GM19240 (cell line): ENCODE measurements around the gene PTGS1.
"Not testable (repeated sequence)": the region's sequence is repeated elsewhere in the genome, so short reads cannot be mapped to it uniquely, and the experiment has no call there.

ENCODE experiments used
- DNase-seq: peaks from one replicate; pipeline ENCODE4 v3.0.0; 2011; ENCODE audit warnings: low spot score; ENCODE audit not compliant: insufficient read length

PTGS1 gene

DNA sequence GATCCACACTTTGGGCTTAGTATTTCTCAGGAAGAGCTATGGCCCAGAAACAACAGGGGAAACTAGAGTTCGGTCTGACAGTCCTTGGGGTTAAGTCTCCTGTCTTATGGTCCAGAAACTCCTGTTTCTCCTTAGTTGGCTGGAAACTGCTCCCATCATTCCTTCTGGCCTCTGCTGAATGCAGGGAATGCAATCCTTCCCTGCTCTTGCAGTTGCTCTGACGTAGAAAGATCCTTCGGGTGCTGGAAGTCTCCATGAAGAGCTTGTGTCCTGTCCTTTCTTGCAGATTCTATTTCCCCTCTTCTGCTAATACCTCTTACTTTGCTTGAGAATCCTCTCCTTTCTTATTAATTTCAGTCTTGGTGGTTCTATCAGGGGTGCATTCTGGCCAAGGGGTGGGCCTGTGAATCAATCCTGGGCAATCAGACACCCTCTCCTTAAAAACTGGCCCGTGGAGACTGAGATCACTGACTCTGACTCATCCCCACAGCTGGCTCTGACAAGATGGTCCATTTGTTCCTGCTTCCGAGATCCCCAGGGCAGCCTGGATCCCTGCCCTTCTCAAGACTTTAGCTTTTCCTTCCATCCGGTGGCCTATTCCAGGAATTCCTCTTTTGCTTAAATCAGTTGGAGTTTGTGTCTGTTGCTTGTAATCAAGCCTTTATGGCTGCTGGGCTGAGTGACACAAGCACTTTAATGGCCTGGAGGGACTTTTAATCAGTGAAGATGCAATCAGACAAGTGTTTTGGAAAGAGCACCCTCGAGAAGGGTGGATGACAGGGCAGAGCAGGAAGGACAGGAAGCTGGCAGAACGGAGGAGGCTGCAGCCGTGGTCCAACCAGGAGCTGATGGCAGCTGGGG is 23.7 kb downstream of the PTGS1 start:
- DNase-seq: no peak

DNA sequence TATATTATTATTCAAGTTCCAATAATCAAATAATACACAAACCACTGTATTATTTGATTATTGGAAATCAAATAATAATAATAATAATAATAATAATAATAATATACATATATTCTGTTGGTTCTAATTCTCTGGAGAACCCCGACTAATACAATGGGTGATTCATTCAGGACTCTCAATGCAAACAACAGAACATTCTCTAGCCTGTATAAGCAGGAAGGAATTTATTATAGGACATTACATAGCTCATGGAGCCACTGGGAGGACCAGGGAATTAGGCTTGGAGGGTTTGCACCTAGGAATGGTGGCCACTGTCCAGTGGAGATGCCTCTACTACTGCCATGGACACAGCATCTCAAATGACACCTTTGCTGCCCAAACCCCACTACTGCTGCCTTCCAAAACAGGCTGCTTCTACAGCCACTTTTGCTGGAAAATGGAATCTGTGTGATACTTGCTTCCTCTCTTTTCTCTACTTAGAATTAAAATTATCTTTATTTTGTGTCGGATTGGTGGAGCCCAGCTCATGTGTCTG is 25.9 kb downstream of the PTGS1 start:
- no peak for DNase-seq

DNA sequence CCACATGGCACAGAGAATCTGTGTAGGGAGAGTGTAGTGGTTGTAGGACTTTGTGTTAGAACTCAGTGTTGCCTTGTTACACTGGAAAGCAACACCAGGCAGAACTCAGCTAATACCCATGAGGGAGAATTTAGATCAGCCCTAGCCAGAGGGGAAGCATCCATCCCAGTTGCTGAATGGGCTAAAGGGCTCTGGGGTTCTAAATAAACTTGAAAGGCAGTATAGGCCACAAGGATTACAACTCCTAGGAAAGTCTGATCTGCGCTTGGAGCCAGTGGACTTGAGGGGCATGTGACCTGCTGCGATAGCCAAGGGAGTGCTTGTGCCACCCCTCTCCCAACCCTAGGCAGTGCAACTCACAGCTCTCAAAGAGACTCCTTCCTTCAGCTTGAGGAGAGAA is 26.9 kb downstream of the PTGS1 start:
- DNase-seq: no peak

DNA sequence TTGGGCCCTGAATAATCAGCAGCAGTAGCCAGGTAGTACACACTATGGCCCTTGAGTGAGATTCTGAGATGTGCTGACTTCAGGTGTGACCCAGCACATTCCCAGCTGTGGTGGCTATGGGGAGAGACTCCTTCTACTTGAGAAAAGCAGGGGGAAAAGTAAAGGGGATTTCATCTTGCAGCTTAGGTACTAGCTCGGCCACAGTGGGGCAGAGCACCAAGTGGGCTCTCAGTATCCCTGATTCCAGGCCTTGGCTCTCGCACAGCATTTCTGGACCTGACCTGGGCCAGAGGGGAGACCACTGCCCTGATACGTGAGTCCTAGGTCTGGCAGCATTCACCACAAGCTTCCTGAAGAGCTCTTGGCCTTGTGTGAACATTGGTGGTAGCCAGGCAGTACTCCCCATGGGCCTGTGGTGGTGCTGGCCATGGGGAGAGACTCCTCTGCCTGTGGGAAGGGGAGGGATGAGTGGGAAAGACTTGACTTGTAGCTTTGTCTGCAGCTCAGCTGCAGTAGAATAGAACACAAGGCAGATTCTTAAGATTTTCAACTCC is 27.6 kb downstream of the PTGS1 start:
- DNase-seq: no peak

DNA sequence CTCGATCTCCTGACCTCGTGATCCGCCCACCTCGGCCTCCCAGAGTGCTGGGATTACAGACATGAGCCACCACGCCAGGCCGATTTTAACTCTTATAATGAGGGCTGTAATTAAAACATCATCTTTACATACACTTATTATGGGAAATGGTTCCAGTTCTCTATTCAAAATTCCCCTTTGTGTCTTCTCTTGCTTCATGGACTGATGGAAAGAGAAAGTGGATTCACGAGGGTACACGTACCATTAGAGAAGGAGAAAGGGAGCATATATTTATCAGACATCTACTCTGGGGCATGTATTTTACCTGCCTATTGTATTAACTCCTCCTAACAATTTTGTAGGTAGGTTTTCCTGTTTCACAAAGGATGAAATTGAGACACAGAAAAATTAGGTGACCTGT is 31.1 kb downstream of the PTGS1 start:
- no peak for DNase-seq

DNA sequence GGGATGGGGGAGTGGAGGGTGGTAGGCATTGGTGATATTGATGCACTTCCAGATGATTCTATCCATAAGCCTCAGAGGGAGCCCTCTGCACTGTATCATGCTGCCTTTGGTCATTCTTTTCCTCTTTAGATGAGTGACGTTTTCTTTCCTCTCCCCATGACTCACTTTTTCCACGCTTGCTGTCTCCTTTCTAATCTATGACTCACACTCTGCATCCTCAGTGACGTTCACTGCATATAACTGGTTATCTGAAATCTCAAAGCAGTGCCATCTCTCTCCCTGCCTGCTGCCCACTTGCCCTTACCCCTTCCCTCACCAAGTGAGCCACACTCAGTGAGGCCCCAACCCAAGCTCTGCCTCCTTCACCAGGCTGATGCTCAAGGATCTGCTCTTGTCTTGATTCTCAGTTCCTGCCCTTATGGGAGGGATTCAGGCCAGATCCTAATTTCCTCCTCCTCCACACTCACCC is 31.6 kb downstream of the PTGS1 start:
- no peak for DNase-seq

DNA sequence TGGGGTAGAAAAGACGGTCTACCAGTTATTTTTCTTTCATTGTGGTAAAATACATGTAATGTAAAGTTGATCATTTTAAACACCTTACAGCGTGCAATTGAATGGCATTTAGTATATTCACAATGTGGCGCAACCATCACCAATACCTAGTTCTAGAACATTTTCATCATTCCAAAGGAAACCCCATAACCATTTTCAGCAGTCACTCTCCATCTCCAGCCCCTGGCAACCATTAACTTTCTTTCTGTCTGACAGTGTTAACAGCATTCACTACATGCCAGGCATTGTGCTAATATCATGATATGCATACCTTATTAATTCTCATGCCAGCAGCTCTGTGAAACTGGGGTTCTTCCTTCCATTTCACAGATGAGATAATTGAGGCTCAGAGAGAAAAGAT is 32.0 kb downstream of the PTGS1 start:
- DNase-seq: no peak

DNA sequence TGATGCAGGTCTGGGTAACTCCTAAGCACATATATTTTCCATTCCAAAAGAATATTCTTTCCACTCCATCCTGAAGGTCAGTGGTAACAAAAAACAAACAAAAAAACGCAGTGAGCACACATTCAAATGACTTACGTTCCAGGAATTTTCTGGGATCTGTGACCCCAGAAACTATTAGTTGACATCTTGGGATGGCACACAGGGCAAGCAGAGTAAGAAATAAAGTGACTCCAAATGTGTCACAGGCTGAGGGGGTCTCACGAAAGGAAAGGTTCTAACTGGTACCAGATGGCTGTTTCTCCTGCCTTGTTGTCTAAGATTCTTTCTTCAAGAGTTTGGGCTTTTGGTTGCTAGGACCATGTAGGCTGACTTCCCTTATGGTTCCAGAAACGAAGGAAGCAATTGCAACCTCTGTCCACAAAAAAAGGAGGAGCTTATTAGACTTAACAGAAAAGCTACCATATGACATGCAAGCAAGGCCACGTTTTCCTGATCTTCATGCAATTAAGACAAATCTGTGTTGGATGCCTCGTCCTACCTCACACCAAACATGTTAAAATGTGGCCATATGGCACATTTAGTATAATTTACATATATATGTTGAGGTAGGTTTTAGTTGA is 32.7 kb downstream of the PTGS1 start:
- no peak for DNase-seq

DNA sequence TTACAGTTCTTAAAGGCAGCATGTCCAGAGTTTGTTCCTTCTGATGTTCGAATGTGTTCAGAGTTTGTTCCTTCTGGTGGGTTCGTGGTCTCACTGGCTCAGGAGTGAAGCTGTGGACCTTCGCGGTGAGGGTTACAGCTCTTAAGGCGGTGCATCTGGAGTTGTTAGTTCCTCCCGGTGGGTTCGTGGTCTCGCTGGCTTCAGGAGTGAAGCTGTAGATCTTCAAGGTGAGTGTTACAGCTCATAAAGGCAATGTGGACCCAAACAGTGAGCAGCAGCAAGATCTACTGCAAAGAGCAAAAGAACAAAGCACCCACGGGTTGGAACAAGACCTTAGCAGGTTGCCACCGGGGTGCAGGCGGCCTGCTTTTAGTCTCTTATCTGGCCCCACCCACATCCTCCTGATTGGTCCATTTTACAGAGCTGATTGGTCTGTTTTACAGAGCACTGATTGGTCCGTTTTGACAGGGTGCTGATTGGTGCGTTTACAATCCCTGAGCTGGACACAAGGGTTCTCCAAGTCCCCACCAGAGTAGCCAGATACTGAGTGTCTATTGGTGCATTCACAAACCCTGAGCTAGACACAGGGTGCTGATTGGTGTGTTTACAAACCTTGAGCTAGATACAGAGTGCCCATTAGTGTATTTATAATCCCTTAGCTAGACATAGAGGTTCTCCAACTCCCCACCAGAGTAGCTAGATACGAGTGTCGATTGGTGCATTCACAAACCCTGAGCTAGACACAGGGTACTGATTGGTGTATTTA is 34.7 kb downstream of the PTGS1 start:
- DNase-seq: not testable (repeated sequence)

DNA sequence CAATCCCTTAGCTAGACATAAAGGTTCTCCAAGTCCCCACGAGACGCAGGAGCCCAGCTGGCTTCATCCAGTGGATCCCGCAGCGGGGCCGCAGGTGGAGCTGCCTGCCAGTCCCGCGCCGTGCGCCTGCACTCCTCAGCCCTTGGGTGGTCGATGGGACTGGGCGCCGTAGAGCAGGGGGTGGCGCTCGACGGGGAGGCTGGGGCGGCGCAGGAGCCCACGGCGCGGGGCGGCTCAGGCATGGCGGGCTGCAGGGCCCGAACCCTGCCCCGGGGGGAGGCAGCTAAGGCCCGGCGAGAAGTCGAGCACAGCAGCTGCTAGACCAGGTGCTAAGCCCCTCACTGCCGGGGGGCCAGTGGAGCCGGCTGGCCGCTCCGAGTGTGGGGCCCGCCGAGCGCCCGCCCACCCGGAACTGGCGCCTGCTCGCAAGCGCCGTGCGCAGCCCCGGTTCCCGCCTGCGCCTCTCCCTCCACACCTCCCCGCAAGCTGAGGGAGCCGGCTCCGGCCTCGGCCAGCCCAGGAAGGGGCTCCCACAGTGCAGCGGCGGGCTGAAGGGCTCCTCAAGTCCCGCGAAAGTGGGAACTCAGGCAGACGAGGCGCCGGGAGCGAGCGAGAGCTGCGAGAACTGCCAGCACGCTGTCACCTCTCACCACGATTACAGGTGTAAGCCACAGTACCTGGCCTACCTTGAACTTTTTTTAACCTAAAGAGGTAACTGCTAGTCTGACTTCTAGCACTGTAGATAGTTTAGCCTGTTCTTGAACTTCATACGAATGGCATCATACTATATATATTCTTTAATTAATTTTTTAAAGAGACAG is 35.5 kb downstream of the PTGS1 start:
- no peak for DNase-seq

DNA sequence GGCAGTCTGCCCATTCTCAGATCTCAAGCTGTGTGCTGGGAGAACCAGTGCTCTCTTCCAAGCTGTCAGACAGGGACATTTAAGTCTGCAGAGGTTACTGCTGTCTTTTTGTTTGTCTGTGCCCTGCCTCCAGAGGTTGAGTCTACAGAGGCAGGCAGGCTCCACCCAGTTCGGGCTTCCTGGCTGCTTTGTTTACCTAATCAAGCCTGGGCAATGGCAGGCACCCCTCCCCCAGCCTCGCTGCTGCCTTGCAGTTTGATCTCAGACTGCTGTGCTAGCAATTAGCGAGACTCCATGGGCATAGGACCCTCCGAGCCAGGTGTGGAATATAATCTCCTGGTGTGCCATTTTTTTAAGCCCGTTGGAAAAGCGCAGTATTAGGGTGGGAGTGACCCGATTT is 43.3 kb downstream of the PTGS1 start:
- DNase-seq: not testable (repeated sequence)

DNA sequence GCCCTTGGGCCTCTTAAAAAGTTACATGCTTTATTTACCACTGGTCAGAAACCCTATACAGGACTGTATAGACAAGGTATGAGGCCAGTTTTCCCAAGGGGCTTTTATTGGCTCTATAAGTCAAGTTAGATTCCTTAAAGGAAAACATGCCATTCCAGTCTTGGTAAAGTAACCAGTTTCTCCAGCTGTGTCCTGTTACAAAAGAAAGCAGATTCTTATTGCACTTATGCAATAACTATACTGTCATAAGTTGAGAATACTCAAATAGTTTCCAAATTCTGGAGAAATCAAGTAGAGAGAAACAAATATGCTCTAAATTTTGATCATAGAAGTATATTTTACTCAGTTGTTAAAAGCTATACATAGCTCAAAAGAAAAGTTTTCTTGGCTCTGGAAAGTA is 47.2 kb downstream of the PTGS1 start:
- DNase-seq: no peak

DNA sequence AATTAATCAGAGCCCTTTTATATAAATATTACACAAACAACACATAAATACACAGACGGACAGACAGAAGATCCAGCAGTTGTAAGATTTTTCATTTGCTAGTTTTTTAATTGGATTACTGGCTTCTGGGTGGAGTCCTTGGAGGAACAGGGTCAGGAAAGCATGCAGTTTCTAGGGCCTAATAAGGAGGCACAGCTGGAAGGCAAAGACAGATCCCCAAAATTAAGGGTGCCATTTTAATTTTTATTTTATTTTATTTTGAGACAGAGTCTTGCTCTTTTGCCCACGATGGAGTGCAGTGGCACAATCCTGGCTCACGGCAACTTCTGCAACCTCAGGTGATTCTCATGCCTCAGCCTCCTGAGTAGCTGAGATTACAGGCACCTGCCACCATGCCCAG is 49.5 kb downstream of the PTGS1 start:
- no peak for DNase-seq

DNA sequence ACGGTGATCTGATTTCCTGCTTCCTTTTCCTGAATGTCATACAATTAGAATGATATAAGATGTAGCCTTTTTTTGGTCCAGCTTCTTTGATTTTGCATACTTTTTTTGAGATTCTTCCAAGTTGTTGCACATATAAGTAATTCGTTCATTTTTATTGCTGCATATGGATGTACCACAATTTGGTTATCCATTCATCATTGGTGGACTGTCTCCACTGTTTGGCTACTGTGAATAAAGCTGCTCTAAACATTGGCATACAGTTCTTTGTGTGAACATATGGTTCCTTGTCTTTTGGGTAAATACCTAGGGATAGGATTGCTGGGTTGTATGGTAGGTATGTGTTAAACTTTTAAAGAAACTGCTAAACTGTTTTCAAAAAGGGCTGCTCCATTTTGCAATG is 54.3 kb downstream of the PTGS1 start:
- no peak for DNase-seq

DNA sequence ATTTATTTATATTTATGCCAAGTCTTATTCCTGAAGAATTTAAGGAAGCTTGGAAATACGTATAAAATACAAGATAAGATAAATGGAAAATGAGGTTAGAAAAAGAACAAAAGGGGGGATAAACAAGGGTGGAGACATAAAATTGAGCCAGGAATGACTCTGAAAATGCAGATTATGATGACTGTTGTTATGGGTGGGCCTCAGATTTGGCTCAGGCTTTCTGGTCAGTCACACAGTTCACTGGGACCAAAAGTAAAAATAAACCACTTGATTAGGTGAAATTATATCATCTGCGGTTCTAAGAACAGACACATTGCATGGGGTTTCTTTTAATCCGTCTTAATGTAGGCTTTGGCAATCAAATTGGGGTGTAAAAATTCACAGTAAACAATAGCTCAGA is 55.9 kb downstream of the PTGS1 start:
- DNase-seq: no peak

DNA sequence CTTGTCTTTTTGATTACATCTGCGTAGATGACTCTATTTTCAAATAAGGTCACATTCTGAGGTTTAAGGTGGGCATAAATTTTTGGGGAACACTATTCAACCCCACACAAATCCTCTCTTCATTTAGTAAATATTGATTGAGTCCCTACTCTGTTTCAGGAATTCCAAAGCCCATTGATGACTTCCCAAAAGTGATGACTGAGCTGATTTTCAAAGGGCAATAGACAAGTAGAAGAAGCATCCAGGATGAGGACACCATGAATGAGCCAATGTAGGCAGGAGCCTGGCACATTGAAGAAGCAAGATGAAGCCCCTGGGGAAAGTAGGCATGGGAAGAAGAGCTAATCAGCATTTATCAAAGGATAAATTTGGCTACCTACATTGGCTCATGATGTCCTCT is 71.7 kb downstream of the PTGS1 start:
- no peak for DNase-seq

DNA sequence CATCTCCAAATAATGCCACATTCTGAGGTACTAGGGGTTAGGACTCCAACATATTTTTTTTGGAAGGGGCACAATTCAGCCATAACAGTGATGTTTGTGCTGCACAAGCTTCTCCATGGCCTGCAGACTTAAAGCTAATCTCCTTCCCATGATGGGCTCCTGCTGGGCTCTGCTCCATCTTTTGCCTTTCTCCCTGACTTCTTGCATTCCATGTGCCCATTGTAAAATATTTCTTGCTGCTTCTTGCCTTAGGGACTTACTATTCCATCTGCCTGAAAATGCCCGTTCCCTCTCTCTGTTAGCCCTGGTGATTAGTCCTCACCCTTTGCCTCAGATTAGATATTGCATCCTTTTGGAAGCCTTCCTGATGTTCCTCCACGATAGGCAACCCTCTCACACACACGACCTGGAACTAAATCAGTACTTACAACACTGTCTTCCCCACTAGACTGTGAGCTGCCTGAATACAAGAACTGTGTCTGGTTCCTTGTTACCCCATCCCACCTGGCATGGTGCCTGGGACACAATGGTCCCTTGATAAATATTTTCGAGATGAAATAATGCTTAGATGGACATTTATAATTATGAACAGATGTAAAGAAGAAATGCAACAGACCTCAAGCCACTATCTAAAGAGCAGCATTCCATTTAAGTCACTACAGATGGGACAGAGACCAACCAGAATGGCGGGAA is 73.4 kb downstream of the PTGS1 start:
- no peak for DNase-seq
